ENCODE measurements around the gene ATIC. TPM values are rescaled to one million over a fixed set of nuclear protein-coding genes. Genes with fewer than 3 reads are reported as not detected.

The ATIC gene
- polyA plus RNA-seq, 3 donors from 2014 or later, result 97.5 to 106 (median 103) TPM

- Mint-ChIP-seq H3K4me3 (no peak overlapping the region), H3K4me1 (no peaks in the 10 kb centered on the region), H3K27me3 (ENCODE audit: low read depth in 3 of 3) (peaks cover 0 to 1% (median 0%) of the 10 kb centered on the region in 3 donors), H3K27ac (no peak overlapping the region), H3K36me3 (peaks cover 23 to 29% (median 24%) of the 10 kb centered on the region in 3 donors), H3K9me3 (no peaks in the 10 kb centered on the region)
- DNase-seq, result no peak
Measured at GRCh38 chr2:215367662-215368492, 56.0 kb downstream of the ATIC start.

GRCh38 chr2:215368493-215368809 is 56.6 kb downstream of the ATIC start:
- Mint-ChIP-seq H3K4me1 (no peaks in the 10 kb centered on the region), H3K4me3 (no peak overlapping the region), H3K27ac (no peak overlapping the region), H3K9me3 (no peaks in the 10 kb centered on the region), H3K36me3 (peaks cover 18 to 23% (median 19%) of the 10 kb centered on the region in 3 donors), H3K27me3 (ENCODE audit: low read depth in 3 of 3) (no peaks in the 10 kb centered on the region)
- no peak for DNase-seq

GRCh38 chr2:215369181-215369760 is 57.4 kb downstream of the ATIC start:
- Mint-ChIP-seq H3K9me3 (no peaks in the 10 kb centered on the region), H3K36me3 (peaks cover 15 to 17% (median 16%) of the 10 kb centered on the region in 3 donors), H3K4me3 (no peak overlapping the region), H3K27me3 (ENCODE audit: low read depth in 3 of 3) (no peaks in the 10 kb centered on the region), H3K4me1 (no peaks in the 10 kb centered on the region), H3K27ac (no peak overlapping the region)
- DNase-seq, result no peak

- Mint-ChIP-seq H3K27me3 (ENCODE audit: low read depth in 3 of 3) (no peaks in the 10 kb centered on the region), H3K36me3 (peaks cover 15 to 20% (median 15%) of the 10 kb centered on the region in 3 donors), H3K9me3 (no peaks in the 10 kb centered on the region), H3K4me3 (no peak overlapping the region), H3K4me1 (no peaks in the 10 kb centered on the region), H3K27ac (no peak overlapping the region)
- DNase-seq, result no peak
Measured at GRCh38 chr2:215370112-215370965, 58.5 kb downstream of the ATIC start.

GRCh38 chr2:215371915-215372897 is 60.3 kb downstream of the ATIC start:
- no peak for DNase-seq
- H3K27ac Mint-ChIP-seq, result peak overlapping the region in 1 of 6 donors; percentile 7
- H3K4me3 Mint-ChIP-seq, result no peak overlapping the region
- H3K27me3 Mint-ChIP-seq (ENCODE audit: low read depth in 3 of 3), result no peaks in the 10 kb centered on the region
- no peaks in the 10 kb centered on the region for H3K9me3 Mint-ChIP-seq
- no peaks in the 10 kb centered on the region for H3K4me1 Mint-ChIP-seq
- peaks cover 7 to 15% (median 10%) of the 10 kb centered on the region in 3 donors for H3K36me3 Mint-ChIP-seq

- no peak overlapping the region for H3K27ac Mint-ChIP-seq
- peaks cover 7 to 11% (median 10%) of the 10 kb centered on the region in 3 donors for H3K36me3 Mint-ChIP-seq
- no peaks in the 10 kb centered on the region for H3K4me1 Mint-ChIP-seq
- no peaks in the 10 kb centered on the region for H3K27me3 Mint-ChIP-seq (ENCODE audit: low read depth in 3 of 3)
- H3K9me3 Mint-ChIP-seq, result no peaks in the 10 kb centered on the region
- H3K4me3 Mint-ChIP-seq, result no peak overlapping the region
- DNase-seq, result no peak
Measured at GRCh38 chr2:215372968-215373649, 61.2 kb downstream of the ATIC start.

- no peaks in the 10 kb centered on the region for H3K9me3 Mint-ChIP-seq
- H3K36me3 Mint-ChIP-seq, result peaks cover 7 to 11% (median 10%) of the 10 kb centered on the region in 3 donors
- no peaks in the 10 kb centered on the region for H3K4me1 Mint-ChIP-seq
- DNase-seq, result no peak
- no peak overlapping the region for H3K4me3 Mint-ChIP-seq
- no peak overlapping the region for H3K27ac Mint-ChIP-seq
- H3K27me3 Mint-ChIP-seq (ENCODE audit: low read depth in 3 of 3), result no peaks in the 10 kb centered on the region
Measured at GRCh38 chr2:215374002-215374401, 62.1 kb downstream of the ATIC start.

- Mint-ChIP-seq H3K4me3 (no peak overlapping the region), H3K27ac (no peak overlapping the region), H3K36me3 (peaks cover 7 to 11% (median 10%) of the 10 kb centered on the region in 3 donors), H3K4me1 (no peaks in the 10 kb centered on the region), H3K27me3 (ENCODE audit: low read depth in 3 of 3) (no peaks in the 10 kb centered on the region), H3K9me3 (no peaks in the 10 kb centered on the region)
- no peak for DNase-seq
Measured at GRCh38 chr2:215374642-215375466, 63.0 kb downstream of the ATIC start.

GRCh38 chr2:215375467-215375830 is 63.6 kb downstream of the ATIC start:
- Mint-ChIP-seq H3K27me3 (ENCODE audit: low read depth in 3 of 3) (no peaks in the 10 kb centered on the region), H3K4me3 (no peak overlapping the region), H3K4me1 (no peaks in the 10 kb centered on the region), H3K9me3 (no peaks in the 10 kb centered on the region), H3K27ac (no peak overlapping the region), H3K36me3 (peaks cover 7 to 11% (median 10%) of the 10 kb centered on the region in 3 donors)
- DNase-seq, result no peak

- Mint-ChIP-seq H3K27ac (no peak overlapping the region), H3K27me3 (ENCODE audit: low read depth in 3 of 3) (no peaks in the 10 kb centered on the region), H3K9me3 (no peaks in the 10 kb centered on the region), H3K36me3 (peaks cover 7 to 11% (median 10%) of the 10 kb centered on the region in 3 donors), H3K4me1 (no peaks in the 10 kb centered on the region), H3K4me3 (no peak overlapping the region)
- no peak for DNase-seq
Measured at GRCh38 chr2:215376103-215376780, 64.4 kb downstream of the ATIC start.

GRCh38 chr2:215377283-215377682 is 65.4 kb downstream of the ATIC start:
- no peak overlapping the region for H3K4me3 Mint-ChIP-seq
- no peaks in the 10 kb centered on the region for H3K9me3 Mint-ChIP-seq
- H3K27me3 Mint-ChIP-seq (ENCODE audit: low read depth in 3 of 3), result peaks cover 0 to 4% (median 0%) of the 10 kb centered on the region in 3 donors
- no peaks in the 10 kb centered on the region for H3K4me1 Mint-ChIP-seq
- DNase-seq, result no peak
- H3K36me3 Mint-ChIP-seq, result peaks cover 7 to 11% (median 10%) of the 10 kb centered on the region in 3 donors
- H3K27ac Mint-ChIP-seq, result no peak overlapping the region

- H3K4me1 Mint-ChIP-seq, result no peaks in the 10 kb centered on the region
- peaks cover 0 to 4% (median 0%) of the 10 kb centered on the region in 3 donors for H3K27me3 Mint-ChIP-seq (ENCODE audit: low read depth in 3 of 3)
- H3K27ac Mint-ChIP-seq, result no peak overlapping the region
- H3K4me3 Mint-ChIP-seq, result no peak overlapping the region
- DNase-seq, result no peak
- peaks cover 7 to 11% (median 10%) of the 10 kb centered on the region in 3 donors for H3K36me3 Mint-ChIP-seq
- no peaks in the 10 kb centered on the region for H3K9me3 Mint-ChIP-seq
Measured at GRCh38 chr2:215378045-215378444, 66.2 kb downstream of the ATIC start.

All from immature natural killer cell (primary cell).